Bronchus fibroblast of lung (primary cell): Measurements from ENCODE around the gene ADGRA1. TPM values are rescaled to one million over a fixed set of nuclear protein-coding genes. Genes with fewer than 3 reads are reported as not detected.

ENCODE experiments used
- total RNA-seq: library from RNA; depleted of rRNA; stranded (reverse); fragments of >200 nt; gene quantifications from 2 replicates; pipeline ENCODE4 v1.2.3, GENCODE V29; 2015

Gene ADGRA1
- not detected in 2 replicates for total RNA-seq

GRCh38 chr10:133087679-133088178 is at the start of gene ADGRA1:
TSS of gene ADGRA1 (plus strand) at chr10:133087924. CDS start at chr10:133088910, 986 bp downstream.

GRCh38 chr10:133159950-133160825 is 72.5 kb downstream of the ADGRA1 start, which contains the start of gene KNDC1:
TSS of gene KNDC1 (plus strand) at chr10:133160219. CDS start at chr10:133160468, 249 bp downstream.

Other genes starting within 250 kb of the ADGRA1 start
- 1.6 and 3.9 TPM in 2 replicates for gene CFAP46, start 145.4 kb upstream of the ADGRA1 start, total RNA-seq
- 0.15 and 0.17 TPM in 2 replicates for gene KNDC1, start 72.3 kb downstream of the ADGRA1 start, total RNA-seq
- gene UTF1, start 142.3 kb downstream of the ADGRA1 start, total RNA-seq = not detected in 2 replicates
- not detected in 2 replicates for gene VENTX, start 149.9 kb downstream of the ADGRA1 start, total RNA-seq
- gene ADAM8, start 188.9 kb downstream of the ADGRA1 start, total RNA-seq = 1.2 and 2.0 TPM in 2 replicates
- gene TUBGCP2, start 220.9 kb downstream of the ADGRA1 start, total RNA-seq = 60.2 and 62.2 TPM in 2 replicates
- 59.2 and 59.7 TPM in 2 replicates for gene ZNF511, start 221.0 kb downstream of the ADGRA1 start, total RNA-seq
- gene CALY, start 249.0 kb downstream of the ADGRA1 start, total RNA-seq = 1.0 TPM in 1 of 2 replicates, not detected in the other